ENCODE measurements around the gene VDR.

Gene VDR

DNA sequence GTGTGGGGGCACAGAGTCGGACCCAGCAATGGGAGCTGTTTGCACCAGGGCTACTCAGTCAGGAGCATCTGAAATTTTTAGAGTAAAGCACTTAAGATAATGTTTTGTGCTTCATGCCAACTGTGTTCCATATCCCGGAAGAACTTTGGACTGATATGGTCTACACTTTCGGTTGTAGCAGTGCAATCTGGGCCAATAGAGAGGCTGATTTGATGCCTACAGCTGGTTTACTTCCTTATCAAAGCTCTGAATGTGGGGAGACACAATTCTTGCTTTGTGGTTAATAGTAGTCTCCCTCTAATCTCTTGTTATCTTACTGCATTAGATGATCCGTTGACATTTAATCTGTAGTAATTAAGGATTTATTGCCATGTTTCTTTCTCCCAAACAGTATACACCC is 7.8 kb upstream of the VDR start:
- H3K4me3 ChIP-seq (ENCODE audit: low read depth, low read length): no peak overlapping the region
- in situ Hi-C loops (cut with HindIII; ENCODE audit: low sequenced_read_pairs): no loop called here
- TF ChIP-seq, protein P1, sequence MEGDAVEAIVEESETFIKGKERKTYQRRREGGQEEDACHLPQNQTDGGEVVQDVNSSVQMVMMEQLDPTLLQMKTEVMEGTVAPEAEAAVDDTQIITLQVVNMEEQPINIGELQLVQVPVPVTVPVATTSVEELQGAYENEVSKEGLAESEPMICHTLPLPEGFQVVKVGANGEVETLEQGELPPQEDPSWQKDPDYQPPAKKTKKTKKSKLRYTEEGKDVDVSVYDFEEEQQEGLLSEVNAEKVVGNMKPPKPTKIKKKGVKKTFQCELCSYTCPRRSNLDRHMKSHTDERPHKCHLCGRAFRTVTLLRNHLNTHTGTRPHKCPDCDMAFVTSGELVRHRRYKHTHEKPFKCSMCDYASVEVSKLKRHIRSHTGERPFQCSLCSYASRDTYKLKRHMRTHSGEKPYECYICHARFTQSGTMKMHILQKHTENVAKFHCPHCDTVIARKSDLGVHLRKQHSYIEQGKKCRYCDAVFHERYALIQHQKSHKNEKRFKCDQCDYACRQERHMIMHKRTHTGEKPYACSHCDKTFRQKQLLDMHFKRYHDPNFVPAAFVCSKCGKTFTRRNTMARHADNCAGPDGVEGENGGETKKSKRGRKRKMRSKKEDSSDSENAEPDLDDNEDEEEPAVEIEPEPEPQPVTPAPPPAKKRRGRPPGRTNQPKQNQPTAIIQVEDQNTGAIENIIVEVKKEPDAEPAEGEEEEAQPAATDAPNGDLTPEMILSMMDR (IDR thresholded peaks at IDR 0.05; ENCODE audit: low read depth, low read length): no peak
- DNase-seq (ENCODE audit: low read depth, low spot score): no peak

GRCh38 chr12:47910981-47911380 is 6.2 kb upstream of the VDR start:
- TF ChIP-seq, protein P1 (IDR thresholded peaks at IDR 0.05; ENCODE audit: low read depth, low read length): no peak
- in situ Hi-C loops (cut with HindIII; ENCODE audit: low sequenced_read_pairs): no loop called here
- no peak overlapping the region for H3K4me3 ChIP-seq (ENCODE audit: low read depth, low read length)
- DNase-seq (ENCODE audit: low read depth, low spot score): no peak

DNA sequence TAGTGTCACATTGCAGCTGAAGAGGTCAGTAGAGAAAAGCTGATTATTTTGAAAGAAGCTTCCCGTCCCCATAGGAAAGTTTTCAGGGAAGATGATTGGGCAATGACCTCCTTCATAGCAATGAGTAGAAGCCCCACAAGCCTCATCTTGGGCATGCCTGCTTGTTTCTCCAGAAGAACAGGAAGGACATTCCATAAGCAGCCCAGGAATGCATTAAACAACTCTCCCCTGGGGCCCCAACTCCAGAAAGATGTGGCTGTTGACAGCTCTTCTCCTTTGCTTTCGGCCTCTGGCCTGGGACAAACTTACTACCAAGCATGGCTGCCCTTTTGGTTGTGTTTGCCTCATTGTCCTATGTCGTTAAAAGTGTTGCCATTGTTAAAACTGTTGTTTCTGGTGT is 5.7 kb upstream of the VDR start:
- DNase-seq (ENCODE audit: low read depth, low spot score): no peak
- TF ChIP-seq, protein P1 (IDR thresholded peaks at IDR 0.05; ENCODE audit: low read depth, low read length): no peak
- H3K4me3 ChIP-seq (ENCODE audit: low read depth, low read length): no peak overlapping the region
- in situ Hi-C loops (cut with HindIII; ENCODE audit: low sequenced_read_pairs): no loop called here

DNA sequence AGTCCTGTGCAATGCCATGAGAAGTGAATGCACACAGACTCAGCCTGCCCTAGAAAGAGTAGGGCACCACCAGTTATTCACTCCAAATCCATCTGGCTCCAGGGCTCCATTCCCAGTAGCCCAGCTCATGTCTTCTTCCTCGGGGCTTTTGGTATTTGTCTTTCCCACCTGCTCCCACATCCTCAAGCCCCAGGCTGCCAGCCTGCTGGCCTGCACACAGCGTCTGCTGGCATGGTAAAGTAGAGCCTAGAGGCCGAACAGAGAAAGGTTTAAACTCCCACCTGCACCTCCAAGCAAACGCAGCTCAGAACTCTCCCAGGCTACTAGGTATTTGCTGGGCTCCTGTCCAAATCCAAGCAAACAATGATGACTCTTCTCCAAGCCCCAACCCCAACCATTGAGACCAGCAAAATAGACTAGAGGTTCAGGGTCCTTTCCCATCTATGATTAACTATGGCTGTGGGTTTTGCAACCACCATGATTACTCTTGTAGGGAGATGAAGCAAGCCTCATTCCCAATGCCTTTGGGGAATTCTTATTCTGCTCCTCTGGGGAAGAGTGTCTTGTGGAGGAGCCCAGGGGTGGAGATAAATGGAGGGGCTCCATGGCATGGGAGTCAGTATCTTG is 5.2 kb upstream of the VDR start:
- TF ChIP-seq, protein P1 (IDR thresholded peaks at IDR 0.05; ENCODE audit: low read depth, low read length): no peak
- no peak for DNase-seq (ENCODE audit: low read depth, low spot score)
- H3K4me3 ChIP-seq (ENCODE audit: low read depth, low read length): no peak overlapping the region
- in situ Hi-C loops (cut with HindIII; ENCODE audit: low sequenced_read_pairs): no loop called here

DNA sequence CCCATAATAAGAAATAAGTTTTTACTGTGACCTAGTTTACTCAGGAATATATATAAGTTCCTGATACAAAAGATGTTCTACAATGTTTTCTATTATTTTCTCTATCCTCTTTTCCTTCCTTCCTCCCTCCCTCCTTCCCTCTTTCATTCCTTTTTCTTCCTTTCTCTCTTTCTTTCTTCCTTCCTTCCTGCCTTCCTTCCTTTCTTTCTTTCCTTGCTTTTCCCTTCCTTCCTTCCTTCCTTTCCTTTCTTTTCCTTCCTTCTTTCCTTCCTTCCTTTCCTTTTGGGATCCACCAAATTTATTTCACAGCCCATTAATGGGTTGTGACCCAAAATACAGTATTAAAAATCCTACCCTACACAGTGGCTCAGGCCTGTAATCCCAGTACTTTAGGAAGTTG is 3.9 kb upstream of the VDR start:
- in situ Hi-C loops (cut with HindIII; ENCODE audit: low sequenced_read_pairs): no loop called here
- TF ChIP-seq, protein P1 (IDR thresholded peaks at IDR 0.05; ENCODE audit: low read depth, low read length): no peak
- DNase-seq (ENCODE audit: low read depth, low spot score): no peak
- no peak overlapping the region for H3K4me3 ChIP-seq (ENCODE audit: low read depth, low read length)

DNA sequence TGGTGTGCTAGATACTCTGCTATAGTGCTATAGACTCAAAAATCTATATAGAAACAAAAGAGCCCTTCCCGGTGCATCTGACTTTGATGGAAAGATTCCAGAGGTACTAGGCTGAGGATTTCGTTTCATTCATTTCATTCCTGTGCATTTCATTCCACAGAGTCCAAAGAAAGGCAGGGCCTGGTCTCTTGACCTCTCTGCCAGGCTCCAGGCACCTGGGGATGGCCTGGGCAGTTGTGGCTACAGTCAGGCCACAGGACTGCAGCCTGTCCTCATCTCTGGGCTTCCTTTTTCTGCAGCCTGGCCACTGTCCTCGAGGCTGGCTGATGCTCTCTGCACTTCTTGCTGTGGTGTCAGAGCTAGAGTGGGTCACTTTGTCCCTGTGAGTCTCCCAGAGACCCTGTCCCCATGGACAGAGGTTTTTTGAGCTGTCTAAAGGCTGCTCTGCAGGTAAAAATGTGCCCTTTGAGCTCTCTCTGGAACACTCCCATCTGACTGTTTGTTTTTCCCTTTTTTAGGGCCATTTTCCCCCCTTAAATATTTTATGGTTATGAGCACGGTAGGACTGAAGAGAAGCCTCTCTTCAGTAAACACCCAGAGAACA is 3.2 kb upstream of the VDR start:
- H3K4me3 ChIP-seq (ENCODE audit: low read depth, low read length): no peak overlapping the region
- in situ Hi-C loops (cut with HindIII; ENCODE audit: low sequenced_read_pairs): no loop called here
- TF ChIP-seq, protein P1 (IDR thresholded peaks at IDR 0.05; ENCODE audit: low read depth, low read length): no peak
- DNase-seq (ENCODE audit: low read depth, low spot score): no peak
